Head of caudate nucleus (tissue), 42 donors: ENCODE results near the gene PPARG.

ENCODE experiments used
- DNase-seq, 42 donors: peaks; one replicate each; pipeline versions ENCODE4 v3.0.0 to v3.0.0-alpha.2; 2020 to 2021; ENCODE audit warnings: mixed read lengths in 7 of 42
- intact Hi-C: fragments of 100-400 bp; cut with DNase I; formaldehyde crosslinking; loops from one replicate; pipeline ENCODE4 v1.15.0; 2022

Gene PPARG

DNA sequence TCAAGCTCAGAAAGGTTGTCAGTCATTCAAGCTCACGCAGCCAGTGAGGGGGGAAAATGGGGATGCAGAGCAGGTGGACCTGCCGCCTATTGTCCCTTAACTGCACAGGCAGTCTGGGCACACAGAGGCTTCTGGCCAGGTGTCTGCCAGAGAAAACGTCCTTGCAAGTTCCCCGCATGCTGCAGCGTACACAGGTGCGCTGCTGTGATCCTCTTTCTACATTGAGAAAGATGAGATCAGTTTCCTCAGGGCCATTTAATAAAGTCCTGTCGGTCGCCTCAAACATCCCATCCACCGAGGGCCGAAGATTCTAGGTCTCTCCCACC, 195.0 kb downstream of the PPARG start:
- intact Hi-C loops, result no loop called here
- DNase-seq, result peak in 2 of 42 donors; percentile 8 to 16
